ENCODE results near the gene NEBL. TPM values are rescaled to one million over a fixed set of nuclear protein-coding genes. Genes with fewer than 3 reads are reported as not detected.

Gene NEBL
- total RNA-seq, 1 experiment from 2014 or later = 16.6 TPM

DNA sequence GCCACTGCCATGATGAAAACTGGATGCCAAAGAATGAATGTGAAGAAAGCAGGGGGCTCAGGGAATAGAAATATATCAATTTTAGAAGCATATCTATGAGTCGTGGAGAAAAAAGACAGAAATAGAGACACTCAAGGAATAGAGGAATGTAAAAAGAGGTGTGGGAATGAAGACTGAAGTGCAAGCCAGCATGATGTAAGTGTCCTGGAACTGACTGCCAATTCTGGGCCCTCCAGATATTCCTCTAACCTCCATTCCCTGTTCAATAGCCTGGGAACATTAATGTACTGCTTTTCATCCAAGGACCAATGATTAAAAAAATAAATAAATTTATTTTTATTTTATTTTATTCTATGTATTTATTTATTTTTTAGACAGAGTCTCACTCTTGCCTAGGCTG, 40.6 kb downstream of the NEBL start:
- ChIA-PET POLR2A (no interaction called here), CTCF (no interaction called here), RAD21 (ENCODE audit: low non-redundant PET in 1 of 2, low total read pairs in 2 of 2, uncharacterized antibody in 2 of 2, unreplicated experiment in 2 of 2) (no interaction called here)
- Histone ChIP-seq H3K9ac (ENCODE audit: low read length) (no peak overlapping the region), H3K9me2 (ENCODE audit: insufficient read depth) (no peaks in the 10 kb centered on the region), H3K27ac (ENCODE audit: low read depth, low read length) (no peak overlapping the region), H3K79me2 (ENCODE audit: insufficient read depth, low read length) (no peaks in the 10 kb centered on the region), H4K20me1 (ENCODE audit: insufficient read depth) (no peaks in the 10 kb centered on the region), H3K4me2 (ENCODE audit: low read length) (no peak overlapping the region), H3K36me3 (ENCODE audit: control insufficient read depth in 1 of 2, insufficient read depth in 2 of 2, low read length in 2 of 2) (no peaks in the 10 kb centered on the region), H3K27me3 (ENCODE audit: insufficient read depth, low read length) (no peaks in the 10 kb centered on the region), H3K4me1 (ENCODE audit: control insufficient read depth in 1 of 2, insufficient read depth in 2 of 2, low read length in 2 of 2) (no peaks in the 10 kb centered on the region), H3K9me3 (ENCODE audit: control insufficient read depth in 1 of 2, insufficient read depth in 1 of 2, low read depth in 1 of 2, low read length in 2 of 2) (no peaks in the 10 kb centered on the region), H3K4me3 (replicated peaks in 1 of 2; ENCODE audit: low read depth in 1 of 2, low read length in 2 of 2) (no peak overlapping the region), H2AFZ (ENCODE audit: low read depth, low read length, poor library complexity, severe bottlenecking) (no peak overlapping the region)
- TF ChIP-seq EGR1 (IDR thresholded peaks at IDR 0.05; ENCODE audit: low read depth) (no peak), RAD21 (IDR thresholded peaks at IDR 0.05; ENCODE audit: low read depth) (no peak), ELF1 (IDR thresholded peaks at IDR 0.05; ENCODE audit: borderline replicate concordance, low read depth) (no peak), YY1 (IDR thresholded peaks at IDR 0.05; ENCODE audit: extremely low read depth, insufficient replicate concordance, low read depth, low read length) (no peak), POLR2A (IDR thresholded peaks at IDR 0.05; ENCODE audit: borderline replicate concordance, extremely low read depth, insufficient read depth, insufficient read length) (no peak), EZH2phosphoT487 (IDR thresholded peaks at IDR 0.05; ENCODE audit: borderline replicate concordance) (no peak), TCF7L2 (IDR thresholded peaks at IDR 0.05; ENCODE audit: borderline replicate concordance, extremely low read depth, insufficient read depth, insufficient read length) (no peak), FOSL1 (IDR thresholded peaks at IDR 0.05; ENCODE audit: low read depth) (no peak), POLR2AphosphoS5 (IDR thresholded peaks at IDR 0.05; ENCODE audit: low read depth, low read length) (no peak), ZNF274 (IDR thresholded peaks at IDR 0.05; ENCODE audit: low read depth, low read length) (no peak), SRF (IDR thresholded peaks at IDR 0.05; ENCODE audit: low read depth) (no peak), CEBPB (IDR thresholded peaks at IDR 0.05; ENCODE audit: low read depth) (no peak)
- TF ChIP-seq, protein P1, sequence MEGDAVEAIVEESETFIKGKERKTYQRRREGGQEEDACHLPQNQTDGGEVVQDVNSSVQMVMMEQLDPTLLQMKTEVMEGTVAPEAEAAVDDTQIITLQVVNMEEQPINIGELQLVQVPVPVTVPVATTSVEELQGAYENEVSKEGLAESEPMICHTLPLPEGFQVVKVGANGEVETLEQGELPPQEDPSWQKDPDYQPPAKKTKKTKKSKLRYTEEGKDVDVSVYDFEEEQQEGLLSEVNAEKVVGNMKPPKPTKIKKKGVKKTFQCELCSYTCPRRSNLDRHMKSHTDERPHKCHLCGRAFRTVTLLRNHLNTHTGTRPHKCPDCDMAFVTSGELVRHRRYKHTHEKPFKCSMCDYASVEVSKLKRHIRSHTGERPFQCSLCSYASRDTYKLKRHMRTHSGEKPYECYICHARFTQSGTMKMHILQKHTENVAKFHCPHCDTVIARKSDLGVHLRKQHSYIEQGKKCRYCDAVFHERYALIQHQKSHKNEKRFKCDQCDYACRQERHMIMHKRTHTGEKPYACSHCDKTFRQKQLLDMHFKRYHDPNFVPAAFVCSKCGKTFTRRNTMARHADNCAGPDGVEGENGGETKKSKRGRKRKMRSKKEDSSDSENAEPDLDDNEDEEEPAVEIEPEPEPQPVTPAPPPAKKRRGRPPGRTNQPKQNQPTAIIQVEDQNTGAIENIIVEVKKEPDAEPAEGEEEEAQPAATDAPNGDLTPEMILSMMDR (IDR thresholded peaks at IDR 0.05 in 2 of 3, conservative IDR thresholded peaks at IDR 0.05 in 1 of 3; ENCODE audit: borderline replicate concordance in 1 of 3, insufficient read depth in 1 of 3, low read depth in 2 of 3, low read length in 2 of 3) = no peak
- TF ChIP-seq, protein P2, sequence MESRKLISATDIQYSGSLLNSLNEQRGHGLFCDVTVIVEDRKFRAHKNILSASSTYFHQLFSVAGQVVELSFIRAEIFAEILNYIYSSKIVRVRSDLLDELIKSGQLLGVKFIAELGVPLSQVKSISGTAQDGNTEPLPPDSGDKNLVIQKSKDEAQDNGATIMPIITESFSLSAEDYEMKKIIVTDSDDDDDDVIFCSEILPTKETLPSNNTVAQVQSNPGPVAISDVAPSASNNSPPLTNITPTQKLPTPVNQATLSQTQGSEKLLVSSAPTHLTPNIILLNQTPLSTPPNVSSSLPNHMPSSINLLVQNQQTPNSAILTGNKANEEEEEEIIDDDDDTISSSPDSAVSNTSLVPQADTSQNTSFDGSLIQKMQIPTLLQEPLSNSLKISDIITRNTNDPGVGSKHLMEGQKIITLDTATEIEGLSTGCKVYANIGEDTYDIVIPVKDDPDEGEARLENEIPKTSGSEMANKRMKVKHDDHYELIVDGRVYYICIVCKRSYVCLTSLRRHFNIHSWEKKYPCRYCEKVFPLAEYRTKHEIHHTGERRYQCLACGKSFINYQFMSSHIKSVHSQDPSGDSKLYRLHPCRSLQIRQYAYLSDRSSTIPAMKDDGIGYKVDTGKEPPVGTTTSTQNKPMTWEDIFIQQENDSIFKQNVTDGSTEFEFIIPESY (IDR thresholded peaks at IDR 0.05; ENCODE audit: extremely low read depth, insufficient replicate concordance, low read length) = no peak
- TF ChIP-seq, protein P3, sequence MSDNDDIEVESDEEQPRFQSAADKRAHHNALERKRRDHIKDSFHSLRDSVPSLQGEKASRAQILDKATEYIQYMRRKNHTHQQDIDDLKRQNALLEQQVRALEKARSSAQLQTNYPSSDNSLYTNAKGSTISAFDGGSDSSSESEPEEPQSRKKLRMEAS (IDR thresholded peaks at IDR 0.05) = no peak
- intact Hi-C loops (cut with micrococcal nuclease) = loop anchor here (5.0 kb wide), 2 partner anchors 221 to 1096 kb away; no protein-coding TSS in a partner anchor
- DNase-seq (ENCODE audit: low read depth, low spot score) (no peak), ATAC-seq (no peak)
- no TSS peak for BruUV-seq (replicated peaks)

Measured in HCT116 (cell line).